Endothelial cell of umbilical vein (primary cell): ENCODE measurements around the gene GJA9. TPM values are rescaled to one million over a fixed set of nuclear protein-coding genes. Genes with fewer than 3 reads are reported as not detected.

Experiments
- Bru-seq: library from RNA; stranded (reverse); fragments of 400-500 nt; gene quantifications from one replicate; lab custom pipeline; 2021; lab: Mats Ljungman, UMichigan
- BruChase-seq, 2 experiments: library from RNA; stranded (reverse); fragments of 400-500 nt; gene quantifications; one replicate each; lab custom pipeline; 2021; lab: Mats Ljungman, UMichigan
- BruUV-seq: library from RNA; stranded (reverse); fragments of 400-500 nt; replicated peaks from 2 replicates; lab custom pipeline; 2021; lab: Mats Ljungman, UMichigan
- CTCF ChIA-PET: fragments of 300-600, 350-600 bp; sonication (Branson Sonifier 250); formaldehyde crosslinking; loops from one replicate; lab custom pipeline; 2021; ENCODE audit warnings: antibody characterized with exemption, inconsistent platforms; lab: Charles Lee
- POLR2A ChIA-PET: fragments of 300-600, 350-600 bp; sonication (Branson Sonifier 250); formaldehyde crosslinking; loops from one replicate; lab custom pipeline; 2021; ENCODE audit warnings: antibody characterized with exemption, inconsistent platforms; lab: Charles Lee
- DNase-seq: peaks from one replicate; pipeline ENCODE4 v3.0.0-alpha.2; 2011; ENCODE audit warnings: low read depth, low spot score
- FAIRE-seq: peaks from 2 replicates; lab custom pipeline; 2011; peaks lifted over from hg19 to GRCh38; lab: Jason Lieb, UNC
- H2AFZ ChIP-seq: 2 replicates; pipeline ENCODE4 v1.6.0; 2012; ENCODE audit warnings: low read depth, low read length, control low read depth, inconsistent platforms
- H3K27ac ChIP-seq: 2 replicates; pipeline ENCODE4 v1.5.1; 2011; ENCODE audit warnings: low read depth, mild to moderate bottlenecking, control low read depth, low read length, moderate library complexity; ENCODE audit not compliant: insufficient read depth
- H3K27me3 ChIP-seq, 2 experiments: 2 replicates each; pipeline versions ENCODE4 v1.6.0 to v1.6.1; 2011; ENCODE audit warnings: low read length in 2 of 2, mixed read lengths in 1 of 2; ENCODE audit not compliant: control insufficient read depth in 2 of 2, insufficient read depth in 2 of 2
- H3K36me3 ChIP-seq, 2 experiments: 2 replicates in 1 of 2; 3 replicates in 1 of 2; pipeline ENCODE4 v1.5.1; 2011; ENCODE audit warnings: low read length in 2 of 2, mild to moderate bottlenecking in 1 of 2, moderate library complexity in 1 of 2; ENCODE audit not compliant: control insufficient read depth in 2 of 2, insufficient read depth in 2 of 2; ENCODE audit errors: extremely low read depth in 1 of 2
- H3K4me1 ChIP-seq: 3 replicates; pipeline ENCODE4 v1.5.1; 2011; ENCODE audit warnings: mild to moderate bottlenecking, low read length; ENCODE audit not compliant: control insufficient read depth, insufficient read depth; ENCODE audit errors: extremely low read depth
- H3K4me2 ChIP-seq: 2 replicates; pipeline ENCODE4 v1.6.1; 2011; ENCODE audit warnings: low read length, control low read depth, mixed read lengths; ENCODE audit not compliant: insufficient read depth
- H3K4me3 ChIP-seq, 3 experiments: fragments of 200-600 bp in 1 of 3; sonication (generic), shearing (Covaris generic) in 1 of 3; replicated peaks in 1 of 3; 2 replicates each; pipeline ENCODE4 v1.5.1; 2011 to 2016; ENCODE audit warnings: control low read depth in 3 of 3, low read length in 3 of 3, mild to moderate bottlenecking in 2 of 3, inconsistent platforms in 1 of 3, low read depth in 1 of 3, moderate library complexity in 1 of 3; ENCODE audit not compliant: insufficient read depth in 1 of 3
- H3K79me2 ChIP-seq: 2 replicates; pipeline ENCODE4 v1.6.0; 2012; ENCODE audit warnings: low read length, inconsistent platforms; ENCODE audit not compliant: control insufficient read depth, insufficient read depth
- H3K9ac ChIP-seq: replicated peaks from 2 replicates; pipeline ENCODE3; 2011; ENCODE audit warnings: low read length, control low read depth; ENCODE audit not compliant: insufficient read depth; ENCODE audit errors: extremely low read depth
- H3K9me1 ChIP-seq: replicated peaks from 3 replicates; pipeline ENCODE4 v1.6.0; 2011; ENCODE audit warnings: mild to moderate bottlenecking, low read length; ENCODE audit not compliant: control insufficient read depth, insufficient read depth; ENCODE audit errors: extremely low read depth
- H3K9me3 ChIP-seq: replicated peaks from 2 replicates; pipeline ENCODE4 v1.5.1; 2012; ENCODE audit warnings: low read length, inconsistent platforms; ENCODE audit not compliant: control insufficient read depth, insufficient read depth
- H4K20me1 ChIP-seq: replicated peaks from 2 replicates; pipeline ENCODE3; 2011; ENCODE audit warnings: mild to moderate bottlenecking, low read length; ENCODE audit not compliant: control insufficient read depth, insufficient read depth; ENCODE audit errors: extremely low read depth
- EZH2 ChIP-seq: IDR thresholded peaks from 2 replicates; pipeline ENCODE4 v1.6.1; 2012; ENCODE audit warnings: borderline replicate concordance, low read depth, mild to moderate bottlenecking, moderate library complexity, low read length, inconsistent platforms; ENCODE audit not compliant: severe bottlenecking
- FOS ChIP-seq: IDR thresholded peaks from 2 replicates; pipeline ENCODE4 v1.6.1; 2011; ENCODE audit warnings: mild to moderate bottlenecking, low read length, moderate library complexity, borderline replicate concordance; ENCODE audit not compliant: insufficient read depth
- GATA2 ChIP-seq: IDR thresholded peaks from 2 replicates; pipeline ENCODE4 v1.7.0; 2011; ENCODE audit warnings: low read depth, mild to moderate bottlenecking, moderate library complexity, mixed read lengths, low read length; ENCODE audit not compliant: insufficient read length, insufficient read depth
- JUN ChIP-seq: IDR thresholded peaks from 2 replicates; pipeline ENCODE4 v1.6.1; 2011; ENCODE audit warnings: borderline replicate concordance, low read depth; ENCODE audit not compliant: insufficient read length, insufficient read depth
- POLR2A ChIP-seq: IDR thresholded peaks from 2 replicates; pipeline ENCODE4 v1.6.1; 2012; ENCODE audit warnings: low read depth, mild to moderate bottlenecking, control low read depth, low read length
- POLR2AphosphoS5 ChIP-seq: IDR thresholded peaks from 2 replicates; pipeline ENCODE4 v1.6.1; 2012; ENCODE audit warnings: low read depth, mild to moderate bottlenecking, control low read depth, low read length, moderate library complexity; ENCODE audit not compliant: insufficient read depth
- dilution Hi-C: fragments of 300-500 bp; cut with MboI; formaldehyde crosslinking; loops from one replicate; pipeline ENCODE4 v1.15.0; 2019; ENCODE audit warnings: low sequenced_read_pairs; ENCODE audit not compliant: extremely low pct_ligation_motif_present
- intact Hi-C: fragments of 100-400 bp; cut with micrococcal nuclease; formaldehyde crosslinking; loops from one replicate; pipeline ENCODE4 v1.10.0; 2022
- long read RNA-seq: library from polyadenylated mRNA; stranded (forward); transcript quantifications from one replicate; pipeline ENCODE4 v2.0.0, GENCODE V29; 2021
- polyA minus RNA-seq, 3 experiments: library from RNA; depleted of rRNA, polyadenylated mRNA; stranded (reverse); fragments of >200 nt; gene quantifications; 1 replicate in 1 of 3; 2 replicates in 2 of 3; pipeline ENCODE4 v1.2.3, GENCODE V29; 2011
- polyA plus RNA-seq, 4 experiments: library from polyadenylated mRNA; depleted of rRNA in 3 of 4; stranded (reverse) in 3 of 4; unstranded in 1 of 4; fragments of >200 nt; gene quantifications; 2 replicates each; pipeline versions ENCODE4 v1.2.1 to v1.2.3, GENCODE V29; 2011 to 2012; ENCODE audit warnings: missing spikeins in 1 of 4
- total RNA-seq: library from RNA; stranded (reverse); gene quantifications from 2 replicates; pipeline ENCODE4 v1.2.3, GENCODE V29; 2021
- TF ChIP-seq, protein P1 (sequence below): IDR thresholded peaks from 2 replicates; pipeline ENCODE4 v1.6.1; 2011; ENCODE audit not compliant: insufficient read depth, insufficient read length

Gene GJA9
- total RNA-seq, result not detected in 2 replicates
- polyA plus RNA-seq, result not detected in 2 replicates
- polyA plus RNA-seq (2011; cell fraction: cytosol; rRNA removed), result not detected in 2 replicates
- not detected in 2 replicates for polyA plus RNA-seq (2011; cell fraction: nucleus; rRNA removed)
- not detected in 2 replicates for polyA plus RNA-seq (2012)
- polyA minus RNA-seq, result not detected in 2 replicates
- not detected for polyA minus RNA-seq (2011; cell fraction: cytosol; rRNA and poly(A)+ RNA removed)
- polyA minus RNA-seq (2011; cell fraction: nucleus; rRNA and poly(A)+ RNA removed), result not detected in 2 replicates
- Bru-seq, nascent RNA, result percentile 31 among the genes with signal in this experiment
- BruChase-seq, experiment 1, labeled RNA remaining after a 6-hour chase, result not detected
- not detected for BruChase-seq, experiment 2, labeled RNA remaining after a 2-hour chase
- long read RNA-seq, result 0 reads

DNA sequence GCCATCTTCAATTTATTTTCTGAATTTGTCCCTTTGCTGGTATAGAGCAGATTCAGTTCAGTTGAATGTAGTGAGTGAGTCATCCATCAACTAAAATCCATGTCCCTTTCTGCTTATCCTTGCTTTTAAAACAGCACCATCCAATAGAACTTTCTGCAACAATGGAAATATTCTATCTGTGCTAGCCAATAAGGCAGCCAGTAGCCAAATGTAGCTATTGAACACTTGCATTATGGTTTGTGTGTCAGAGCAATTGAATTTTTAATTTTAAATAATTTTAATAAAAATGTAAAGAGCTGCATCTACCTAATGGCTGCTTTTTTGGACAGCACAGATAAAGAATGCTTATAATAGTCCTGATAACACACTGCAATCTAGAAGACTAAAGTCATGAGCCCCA is at the start of gene GJA9:
GJA9 (minus strand) TSS at position 101 of the 400 bp plus-strand sequence. CDS start 5,489 bp downstream, outside the sequence.
- DNase-seq, result no peak
- ChIA-PET POLR2A (no interaction called here), CTCF (interaction anchor here (0.7 to 1.1 kb wide), 3 partner anchors 9 to 211 kb away, joined by 3 to 6 read pairs (median 3); no protein-coding TSS in a partner anchor)
- no peaks in the 10 kb centered on the region for H3K79me2 ChIP-seq
- no peaks in the 10 kb centered on the region for H3K27me3 ChIP-seq
- no peaks in the 10 kb centered on the region for H3K9me3 ChIP-seq
- TF ChIP-seq POLR2AphosphoS5 (no peak), GATA2 (no peak), EZH2 (no peak), JUN (no peak), POLR2A (no peak), FOS (peak; percentile 20)
- TF ChIP-seq, protein P1, sequence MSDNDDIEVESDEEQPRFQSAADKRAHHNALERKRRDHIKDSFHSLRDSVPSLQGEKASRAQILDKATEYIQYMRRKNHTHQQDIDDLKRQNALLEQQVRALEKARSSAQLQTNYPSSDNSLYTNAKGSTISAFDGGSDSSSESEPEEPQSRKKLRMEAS, result no peak
- dilution Hi-C loops (no loop called here), intact Hi-C loops (no loop called here)
- H3K9ac ChIP-seq, result no peak within 1 kb of the TSS
- no peaks in the 10 kb centered on the region for H3K9me1 ChIP-seq
- no peaks in the 10 kb centered on the region for H3K4me1 ChIP-seq
- H3K4me3 ChIP-seq, result no peak within 1 kb of the TSS
- no TSS peak for BruUV-seq
- H3K36me3 ChIP-seq, result no peaks in the 10 kb centered on the region
- no peak within 1 kb of the TSS for H3K4me2 ChIP-seq
- no peaks in the 10 kb centered on the region for H4K20me1 ChIP-seq
- peak; percentile 35 for FAIRE-seq
- H3K27ac ChIP-seq, result no peak within 1 kb of the TSS
- no peak within 1 kb of the TSS for H2AFZ ChIP-seq
